PC-3 (cell line): ENCODE measurements around the gene IRAK1. TPM values are rescaled to one million over a fixed set of nuclear protein-coding genes. Genes with fewer than 3 reads are reported as not detected.

Experiments
- ATAC-seq: fragments of 200-7000 bp; cut with Tn5 transposase; 2 replicates; pipeline ENCODE4 v1.9.1; 2020; ENCODE audit warnings: mild to moderate bottlenecking, moderate library complexity
- BruUV-seq: library from RNA; stranded (reverse); fragments of 400-500 nt; replicated peaks from 2 replicates; lab custom pipeline; 2021; lab: Mats Ljungman, UMichigan
- CTCF ChIA-PET: fragments of 300-600 bp; sonication (Branson Sonifier 250); formaldehyde crosslinking; loops from one replicate; lab custom pipeline; 2022; ENCODE audit warnings: antibody characterized with exemption; lab: Charles Lee
- POLR2A ChIA-PET: fragments of 300-600 bp; sonication (Branson Sonifier 250); formaldehyde crosslinking; loops from one replicate; lab custom pipeline; 2022; ENCODE audit warnings: antibody characterized with exemption; ENCODE audit not compliant: unreplicated experiment; lab: Charles Lee
- DNase-seq: peaks from one replicate; pipeline ENCODE4 v3.0.0-alpha.2; 2015
- H2AFZ ChIP-seq: fragments of 300-600 bp; sonication (generic); 2 replicates; pipeline ENCODE4 v1.6.0; 2016; ENCODE audit warnings: antibody characterized with exemption, low read length
- H3F3A ChIP-seq: fragments of 300-600 bp; sonication (generic); one replicate; pipeline ENCODE4 v1.6.0; 2017; ENCODE audit warnings: antibody characterized with exemption, low read length, control low read depth, mild to moderate bottlenecking; ENCODE audit not compliant: unreplicated experiment
- H3K27ac ChIP-seq: fragments of 300-600 bp; sonication (generic); 2 replicates; pipeline ENCODE4 v1.5.1; 2016; ENCODE audit warnings: mild to moderate bottlenecking, low read length
- H3K27me3 ChIP-seq: fragments of 300-600 bp; sonication (generic); 2 replicates; pipeline ENCODE4 v1.6.1; 2016; ENCODE audit warnings: low read length, mixed read lengths
- H3K36me3 ChIP-seq: fragments of 300-600 bp; sonication (generic); 2 replicates; pipeline ENCODE4 v1.6.1; 2016; ENCODE audit warnings: low read depth, mixed run types, low read length, mixed read lengths
- H3K4me1 ChIP-seq: fragments of 300-600 bp; sonication (generic); 2 replicates; pipeline ENCODE4 v1.5.1; 2016; ENCODE audit warnings: low read length; ENCODE audit not compliant: insufficient read depth
- H3K4me2 ChIP-seq: fragments of 300-600 bp; sonication (generic); 2 replicates; pipeline ENCODE4 v1.6.0; 2016; ENCODE audit warnings: low read length
- H3K4me3 ChIP-seq: fragments of 300-600 bp; sonication (generic); 2 replicates; pipeline ENCODE4 v1.5.1; 2016; ENCODE audit warnings: mild to moderate bottlenecking, low read length, mixed read lengths
- H3K79me2 ChIP-seq: fragments of 300-600 bp; sonication (generic); 2 replicates; pipeline ENCODE4 v1.6.1; 2017; ENCODE audit warnings: low read length, mixed read lengths
- H3K9ac ChIP-seq: fragments of 300-600 bp; sonication (generic); 2 replicates; pipeline ENCODE4 v1.6.0; 2016; ENCODE audit warnings: mild to moderate bottlenecking, low read length
- H3K9me2 ChIP-seq: fragments of 300-600 bp; sonication (generic); replicated peaks from 2 replicates; pipeline ENCODE4 v1.6.1; 2016; ENCODE audit warnings: mixed run types, low read length, mixed read lengths
- H3K9me3 ChIP-seq: fragments of 300-600 bp; sonication (generic); 2 replicates; pipeline ENCODE4 v1.6.1; 2016; ENCODE audit warnings: low read length, mixed read lengths
- H4K20me1 ChIP-seq: fragments of 300-600 bp; sonication (generic); 2 replicates; pipeline ENCODE4 v1.6.1; 2016; ENCODE audit warnings: low read length, mixed read lengths
- CTCF ChIP-seq: fragments of 300-600 bp; sonication (generic); conservative IDR thresholded peaks from 2 replicates; pipeline ENCODE4 v1.5.1; 2017; ENCODE audit warnings: antibody characterized with exemption, low read depth, mild to moderate bottlenecking, low read length
- EZH2 ChIP-seq: fragments of 300-600 bp; sonication (generic); IDR thresholded peaks from one replicate; pipeline ENCODE4 v1.6.1; 2017; ENCODE audit warnings: antibody characterized with exemption, mild to moderate bottlenecking, low read length; ENCODE audit not compliant: unreplicated experiment
- EZH2phosphoT487 ChIP-seq: fragments of 300-600 bp; sonication (generic); IDR thresholded peaks from 2 replicates; pipeline ENCODE4 v1.6.1; 2018; ENCODE audit warnings: mild to moderate bottlenecking, antibody characterized with exemption, low read length, borderline replicate concordance
- intact Hi-C: fragments of 100-400 bp; cut with micrococcal nuclease; formaldehyde crosslinking; loops from 2 replicates; pipeline ENCODE4 v1.9.0; 2023
- total RNA-seq: library from RNA; depleted of rRNA; stranded (reverse); fragments of >200 nt; gene quantifications from 2 replicates; pipeline ENCODE4 v1.2.3, GENCODE V29; 2014

The IRAK1 gene
- total RNA-seq, 1 experiment from 2014 or later: 366 TPM

GRCh38 chrX:154027022-154027402 lies 7.3 kb upstream of the IRAK1 start:
- Histone ChIP-seq H3K79me2 (no peaks in the 10 kb centered on the region), H3K4me3 (no peak overlapping the region), H2AFZ (no peak overlapping the region), H4K20me1 (no peaks in the 10 kb centered on the region), H3K27me3 (no peaks in the 10 kb centered on the region), H3K27ac (no peak overlapping the region), H3F3A (no peaks in the 10 kb centered on the region), H3K36me3 (peaks cover 2% of the 10 kb centered on the region; the same call in 1 of the 2 replicates), H3K4me2 (no peak overlapping the region), H3K9ac (no peak overlapping the region), H3K9me3 (no peaks in the 10 kb centered on the region), H3K4me1 (no peaks in the 10 kb centered on the region), H3K9me2 (no peaks in the 10 kb centered on the region)
- ChIA-PET POLR2A (no interaction called here), CTCF (no interaction called here)
- ATAC-seq (no peak), DNase-seq (no peak)
- TF ChIP-seq EZH2phosphoT487 (no peak), EZH2 (no peak), CTCF (no peak)
- intact Hi-C loops: no loop called here
- BruUV-seq: no TSS peak

GRCh38 chrX:154026136-154027021 lies 6.7 kb upstream of the IRAK1 start:
- H3K4me2 ChIP-seq: no peak overlapping the region
- no peak overlapping the region for H2AFZ ChIP-seq
- no peaks in the 10 kb centered on the region for H4K20me1 ChIP-seq
- H3K9me2 ChIP-seq: no peaks in the 10 kb centered on the region
- no peaks in the 10 kb centered on the region for H3K9me3 ChIP-seq
- POLR2A ChIA-PET: no interaction called here
- ATAC-seq (no peak), DNase-seq (no peak)
- intact Hi-C loops: no loop called here
- no peak overlapping the region for H3K9ac ChIP-seq
- H3K36me3 ChIP-seq: no peaks in the 10 kb centered on the region
- BruUV-seq: no TSS peak
- H3K27me3 ChIP-seq: no peaks in the 10 kb centered on the region
- no peaks in the 10 kb centered on the region for H3F3A ChIP-seq
- H3K4me1 ChIP-seq: 0 out of 2 replicates have a peak, but pooled peaks cover 1% of the 10 kb centered on the region
- CTCF ChIA-PET: no interaction called here
- no peak overlapping the region for H3K4me3 ChIP-seq
- H3K27ac ChIP-seq: no peak overlapping the region
- no peak for TF ChIP-seq CTCF
- TF ChIP-seq EZH2phosphoT487: no peak
- no peak for TF ChIP-seq EZH2
- no peaks in the 10 kb centered on the region for H3K79me2 ChIP-seq

- H3K4me2 ChIP-seq: no peak overlapping the region
- no peak overlapping the region for H3K4me3 ChIP-seq
- TF ChIP-seq EZH2: no peak
- no peak for TF ChIP-seq EZH2phosphoT487
- no peak for TF ChIP-seq CTCF
- H3K9me2 ChIP-seq: no peaks in the 10 kb centered on the region
- POLR2A ChIA-PET: no interaction called here
- H4K20me1 ChIP-seq: no peaks in the 10 kb centered on the region
- no peaks in the 10 kb centered on the region for H3K9me3 ChIP-seq
- no peak overlapping the region for H3K27ac ChIP-seq
- intact Hi-C loops: no loop called here
- H3K9ac ChIP-seq: no peak overlapping the region
- no peak overlapping the region for H2AFZ ChIP-seq
- DNase-seq: no peak
- CTCF ChIA-PET: no interaction called here
- no peaks in the 10 kb centered on the region for H3K36me3 ChIP-seq
- H3K27me3 ChIP-seq: no peaks in the 10 kb centered on the region
- no TSS peak for BruUV-seq
- no peak for ATAC-seq
- peaks cover 8% of the 10 kb centered on the region; the same call in 1 of the 2 replicates for H3K79me2 ChIP-seq
- H3F3A ChIP-seq: no peaks in the 10 kb centered on the region
- peaks cover 13% of the 10 kb centered on the region for H3K4me1 ChIP-seq
These were observed 5.5 kb upstream of the IRAK1 start for GRCh38 chrX:154025230-154025629.
